UCSD-AML1 (cell line): ENCODE measurements around the gene DCLK2.
A peak's percentile ranks its signal among the peaks of the same experiment; 100 is the strongest.

Experiments
- DNase-seq: peaks from one replicate; lab custom pipeline; 2025; ENCODE audit not compliant: unreplicated experiment; lab: John Stamatoyannopoulos, UW

DCLK2 gene

GRCh38 chr4:150256841-150257730 lies 178.8 kb downstream of the DCLK2 start:
- no peak for DNase-seq

GRCh38 chr4:150258569-150258968 lies 180.3 kb downstream of the DCLK2 start:
- no peak for DNase-seq

GRCh38 chr4:150259861-150260567 lies 181.8 kb downstream of the DCLK2 start:
- no peak for DNase-seq

GRCh38 chr4:150261571-150261970 lies 183.3 kb downstream of the DCLK2 start:
- DNase-seq: no peak

- DNase-seq: no peak
These were observed 184.4 kb downstream of the DCLK2 start for GRCh38 chr4:150262611-150263010.

GRCh38 chr4:150264595-150265161 lies 186.4 kb downstream of the DCLK2 start:
- no peak for DNase-seq

GRCh38 chr4:150265806-150266205 lies 187.6 kb downstream of the DCLK2 start:
- DNase-seq: no peak

- no peak for DNase-seq
These were observed 190.2 kb downstream of the DCLK2 start for GRCh38 chr4:150268444-150268843.

GRCh38 chr4:150278206-150278605 lies 200.0 kb downstream of the DCLK2 start:
- no peak for DNase-seq

- peak; percentile 19 for DNase-seq
These were observed 202.0 kb downstream of the DCLK2 start for GRCh38 chr4:150280081-150280895.

GRCh38 chr4:150280975-150281374 lies 202.7 kb downstream of the DCLK2 start:
- DNase-seq: no peak

- DNase-seq: no peak
These were observed 205.4 kb downstream of the DCLK2 start for GRCh38 chr4:150283689-150284088.

GRCh38 chr4:150286656-150287055 lies 208.4 kb downstream of the DCLK2 start:
- no peak for DNase-seq

- no peak for DNase-seq
These were observed 211.0 kb downstream of the DCLK2 start for GRCh38 chr4:150289198-150289597.

GRCh38 chr4:150289881-150290280 lies 211.6 kb downstream of the DCLK2 start:
- DNase-seq: no peak

- DNase-seq: no peak
These were observed 219.7 kb downstream of the DCLK2 start for GRCh38 chr4:150297861-150298474.

- no peak for DNase-seq
These were observed 221.6 kb downstream of the DCLK2 start for GRCh38 chr4:150299816-150300215.

- DNase-seq: no peak
These were observed 224.3 kb downstream of the DCLK2 start for GRCh38 chr4:150302553-150302952.

GRCh38 chr4:150305995-150306394 lies 227.8 kb downstream of the DCLK2 start:
- no peak for DNase-seq

- DNase-seq: no peak
These were observed 228.5 kb downstream of the DCLK2 start for GRCh38 chr4:150306719-150307118.
